Pancreas (tissue), 10 donors: ENCODE data around the gene FASTKD3. TPM values are rescaled to one million over a fixed set of nuclear protein-coding genes. Genes with fewer than 3 reads are reported as not detected.

ENCODE experiments used
- ATAC-seq, 4 donors: fragments of 200-7000 bp; cut with Tn5 transposase; one replicate each; pipeline versions ENCODE4 v1.8.0 to v1.9.1; 2020; ENCODE audit warnings: mild to moderate bottlenecking in 4 of 4, moderate library complexity in 4 of 4
- DNase-seq, 6 donors: peaks; one replicate each; pipeline ENCODE4 v3.0.0-alpha.2; 2020
- FAIRE-seq: peaks from 2 replicates; lab custom pipeline; 2012; peaks lifted over from hg19 to GRCh38; lab: Jason Lieb, UNC
- H3K27ac ChIP-seq, 4 donors: fragments of 200-600 bp; sonication (generic); 1 replicate in 3 of 4; 2 replicates in 1 of 4; pipeline versions ENCODE4 v1.5.0 to v1.8.0; 2020
- H3K27me3 ChIP-seq, 4 donors: fragments of 200-600 bp; one replicate each; pipeline ENCODE4 v1.8.0; 2021
- H3K36me3 ChIP-seq, 3 donors: fragments of 200-600 bp; sonication (generic) in 1 of 3; one replicate each; pipeline versions ENCODE4 v1.5.0 to v1.8.0; 2020 to 2021
- H3K4me1 ChIP-seq, 3 donors: fragments of 200-600 bp; one replicate each; pipeline ENCODE4 v1.8.0; 2021
- H3K4me3 ChIP-seq, 4 donors: fragments of 200-600 bp; sonication (generic) in 2 of 4; one replicate each; pipeline versions ENCODE4 v1.5.0 to v1.8.0; 2020 to 2021
- H3K9me3 ChIP-seq, 4 donors: fragments of 200-600 bp; one replicate each; pipeline ENCODE4 v1.8.0; 2021
- WGBS, 2 donors: extraction: QIAGEN DNeasy Blood & Tissue Kit; methylation state at CpG; one replicate each; pipeline ENCODE4 v1.1.7; 2013; 5-methylcytosine and 5-hydroxymethylcytosine counted together
- intact Hi-C, 3 donors: fragments of 100-400 bp; cut with DNase I; formaldehyde crosslinking; loops; one replicate each; pipeline versions ENCODE4 v1.11.1 to v1.14.2; 2022
- polyA plus RNA-seq, 2 donors: library from polyadenylated mRNA; stranded (reverse); fragments of 200-250 nt; gene quantifications; one replicate each; pipeline ENCODE4 v1.2.3, GENCODE V29; 2013
- total RNA-seq, 6 donors: library from RNA; stranded (reverse); fragmentation: NEBNext Ultra II Directional in 4 of 6; extraction: Animal tissue kit (Norgen Biotek cat#: 25700) in 4 of 6; gene quantifications; one replicate each; pipeline versions ENCODE4 v1.2.1 to v1.2.4, GENCODE V29; 2021 to 2023
- TF ChIP-seq, protein P1 (sequence below), 4 donors: fragments of 200-600 bp; sonication (generic) in 3 of 4; IDR thresholded peaks; one replicate each; pipeline versions ENCODE4 v1.5.0 to v1.8.0; 2021; ENCODE audit warnings: antibody characterized with exemption in 4 of 4
- donor health status: healthy with polysubstance abuse.
- donor health status: DM: no; HTN: no; CAD: no; lungs with moderate emphysema.
- donor health status: DM: no; HTN: no; CAD: no.
- donor health status: control.
- donor health status: control.
- donor health status: Bipolar disorder and iron deficiency.
- donor health status: DM: yes; HTN: yes; CAD: no.
- donor health status: DM: no; HTN: no; CAD: no.
- donor health status: DM: no; HTN: no; CAD: no.
- donor health status: DM: yes; HTN: yes; CAD: no.

The FASTKD3 gene
- total and polyA plus RNA-seq, 8 donors = 1.8 to 10.3 (median 3.3) TPM

DNA sequence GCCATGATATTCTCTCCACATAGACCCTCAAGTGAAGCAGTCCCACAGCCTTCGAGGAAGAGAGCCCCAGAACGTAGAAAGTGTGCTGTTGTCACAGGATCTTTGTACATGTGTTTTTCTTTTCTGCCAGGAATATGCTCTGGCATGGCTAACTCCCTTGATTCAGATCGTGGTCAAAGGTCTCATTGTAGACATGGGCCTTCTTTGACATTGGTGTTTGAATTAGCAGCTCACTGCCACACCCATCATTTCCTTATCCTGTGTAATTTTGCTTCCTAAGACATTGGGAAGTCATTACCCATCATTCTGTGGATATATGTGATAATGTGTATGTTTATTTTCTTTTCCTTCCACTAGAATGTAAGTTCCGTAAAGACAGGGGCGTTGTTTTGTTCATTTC, 25.6 kb upstream of the FASTKD3 start:
- WGBS, 2 donors = 83 to 84% methylated on average over 5 of the region's 5 CpGs
- intact Hi-C loops = no loop called here
- TF ChIP-seq, protein P1, sequence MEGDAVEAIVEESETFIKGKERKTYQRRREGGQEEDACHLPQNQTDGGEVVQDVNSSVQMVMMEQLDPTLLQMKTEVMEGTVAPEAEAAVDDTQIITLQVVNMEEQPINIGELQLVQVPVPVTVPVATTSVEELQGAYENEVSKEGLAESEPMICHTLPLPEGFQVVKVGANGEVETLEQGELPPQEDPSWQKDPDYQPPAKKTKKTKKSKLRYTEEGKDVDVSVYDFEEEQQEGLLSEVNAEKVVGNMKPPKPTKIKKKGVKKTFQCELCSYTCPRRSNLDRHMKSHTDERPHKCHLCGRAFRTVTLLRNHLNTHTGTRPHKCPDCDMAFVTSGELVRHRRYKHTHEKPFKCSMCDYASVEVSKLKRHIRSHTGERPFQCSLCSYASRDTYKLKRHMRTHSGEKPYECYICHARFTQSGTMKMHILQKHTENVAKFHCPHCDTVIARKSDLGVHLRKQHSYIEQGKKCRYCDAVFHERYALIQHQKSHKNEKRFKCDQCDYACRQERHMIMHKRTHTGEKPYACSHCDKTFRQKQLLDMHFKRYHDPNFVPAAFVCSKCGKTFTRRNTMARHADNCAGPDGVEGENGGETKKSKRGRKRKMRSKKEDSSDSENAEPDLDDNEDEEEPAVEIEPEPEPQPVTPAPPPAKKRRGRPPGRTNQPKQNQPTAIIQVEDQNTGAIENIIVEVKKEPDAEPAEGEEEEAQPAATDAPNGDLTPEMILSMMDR (IDR thresholded peaks at IDR 0.05) = no peak
- Histone ChIP-seq H3K4me1 (no peaks in the 10 kb centered on the region), H3K9me3 (no peaks in the 10 kb centered on the region), H3K36me3 (peaks cover 9 to 68% (median 23%) of the 10 kb centered on the region in 3 donors), H3K27ac (no peak overlapping the region), H3K4me3 (no peak overlapping the region), H3K27me3 (no peaks in the 10 kb centered on the region)
- DNase-seq = no peak
- FAIRE-seq = no peak
- ATAC-seq = no peak

DNA sequence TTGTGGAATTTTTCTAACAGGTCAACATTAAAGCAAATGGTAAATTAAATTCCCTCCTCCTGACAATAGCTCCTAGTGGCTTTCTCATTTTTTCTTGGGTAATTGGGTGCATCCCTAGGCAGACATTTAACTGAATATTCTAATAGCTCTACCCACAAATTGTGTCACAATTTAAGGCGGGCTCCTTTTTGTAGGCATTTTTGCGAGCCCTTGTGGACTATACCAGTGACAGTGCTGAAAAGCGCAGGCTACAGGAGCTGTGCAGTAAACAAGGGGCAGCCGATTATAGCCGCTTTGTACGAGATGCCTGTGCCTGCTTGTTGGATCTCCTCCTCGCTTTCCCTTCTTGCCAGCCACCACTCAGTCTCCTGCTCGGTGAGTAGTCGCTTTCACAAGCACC, 20.1 kb upstream of the FASTKD3 start:
- H3K36me3 ChIP-seq = peaks cover 0 to 37% (median 8%) of the 10 kb centered on the region in 3 donors
- intact Hi-C loops = no loop called here
- FAIRE-seq = no peak

DNA sequence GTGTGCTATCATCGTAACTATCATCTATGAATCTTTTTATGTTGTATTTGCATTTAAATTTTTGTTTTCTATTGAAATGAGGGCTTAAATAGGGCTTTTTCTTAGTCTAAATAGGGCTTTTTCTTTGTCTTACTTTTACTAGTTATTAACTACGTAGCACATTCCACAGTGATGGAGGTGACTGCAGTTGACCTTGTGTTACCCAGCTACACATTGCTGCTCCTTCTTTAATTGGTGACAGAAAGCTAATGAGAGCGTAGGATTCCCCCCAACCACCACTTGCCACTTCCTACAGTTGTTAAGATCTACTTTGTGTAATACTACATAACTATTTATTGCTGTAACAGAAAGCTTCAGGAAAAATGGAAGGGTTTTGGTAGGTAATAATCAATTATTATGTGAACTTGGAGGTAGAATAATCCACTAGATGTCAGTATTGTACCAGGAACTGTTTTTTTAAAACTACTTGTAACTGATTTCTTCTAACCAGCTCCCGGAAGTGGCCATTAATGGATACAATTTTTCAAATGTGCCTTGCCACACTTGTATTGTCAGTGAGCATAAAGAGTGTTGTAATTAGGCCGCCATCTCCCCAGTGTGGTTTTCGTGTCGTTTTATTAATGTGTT, 18.1 kb upstream of the FASTKD3 start:
- FAIRE-seq (peak; percentile 67), ATAC-seq (peak in 3 of 4 donors; percentile 69 to 82 (median 80))
- intact Hi-C loops = no loop called here

More for the DNA sequence above, 20.1 kb upstream of the FASTKD3 start:
- TF ChIP-seq, protein P1 (IDR thresholded peaks at IDR 0.05) = no peak
- ATAC-seq = no peak
- H3K27me3 ChIP-seq = no peaks in the 10 kb centered on the region
- H3K27ac ChIP-seq = no peak overlapping the region
- DNase-seq = no peak
- no peaks in the 10 kb centered on the region for H3K4me1 ChIP-seq
- H3K4me3 ChIP-seq = no peak overlapping the region
- H3K9me3 ChIP-seq = no peaks in the 10 kb centered on the region
- WGBS, 2 donors = 94 to 98% methylated on average over 9 of the region's 9 CpGs

DNA sequence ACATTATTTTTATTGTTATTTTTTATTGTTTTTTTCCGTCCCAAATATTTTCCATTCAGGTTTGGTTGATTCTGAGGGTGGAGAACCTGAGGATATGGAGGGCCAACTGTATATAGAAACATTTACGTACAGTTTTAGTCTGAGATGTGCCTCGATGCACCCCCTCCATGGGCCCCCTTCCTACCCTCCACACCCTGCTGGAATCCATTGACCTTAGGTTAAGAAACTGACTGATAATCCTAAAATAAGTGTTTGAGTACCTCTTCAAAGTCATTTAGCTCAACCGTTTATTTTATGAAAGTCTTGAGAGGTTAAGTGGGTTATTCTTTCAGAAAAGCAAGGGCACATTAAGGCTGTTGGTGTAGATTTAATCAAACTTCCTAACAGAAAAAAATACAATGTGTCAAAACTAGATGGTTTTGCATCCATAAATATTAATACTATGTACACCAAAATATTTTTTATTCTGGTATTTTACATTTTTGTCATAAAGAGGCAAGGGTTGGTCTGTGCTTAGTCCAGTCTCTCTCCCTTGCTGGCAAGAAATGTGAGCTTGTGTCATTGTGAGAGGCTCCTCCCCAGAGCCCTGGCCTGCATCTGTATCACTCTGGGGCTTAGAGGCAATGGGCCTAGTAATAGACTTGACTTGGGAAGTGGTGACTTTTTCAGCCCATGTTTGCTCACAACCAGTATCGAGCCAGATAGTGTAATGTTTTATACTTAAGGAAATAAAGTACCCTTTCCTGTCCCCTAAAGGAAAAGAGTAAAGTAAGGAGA, 15.8 kb upstream of the FASTKD3 start:
- DNase-seq (no peak), FAIRE-seq (no peak), ATAC-seq (no peak)
- H3K9me3 ChIP-seq = no peaks in the 10 kb centered on the region
- TF ChIP-seq, protein P1 (IDR thresholded peaks at IDR 0.05) = no peak
- H3K4me1 ChIP-seq = no peaks in the 10 kb centered on the region
- H3K27ac ChIP-seq = no peak overlapping the region
- 83 to 85% methylated on average over 5 of the region's 5 CpGs for WGBS, 2 donors
- H3K27me3 ChIP-seq = no peaks in the 10 kb centered on the region
- H3K36me3 ChIP-seq = peaks cover 0 to 21% (median 7%) of the 10 kb centered on the region in 3 donors
- H3K4me3 ChIP-seq = no peak overlapping the region
- intact Hi-C loops = no loop called here

More for the DNA sequence above, 18.1 kb upstream of the FASTKD3 start:
- TF ChIP-seq, protein P1 (IDR thresholded peaks at IDR 0.05) = peak; percentile 24 to 38 (median 34)
- Histone ChIP-seq H3K36me3 (peaks cover 0 to 31% (median 12%) of the 10 kb centered on the region in 3 donors), H3K9me3 (no peaks in the 10 kb centered on the region), H3K27ac (no peak overlapping the region), H3K27me3 (no peaks in the 10 kb centered on the region), H3K4me1 (no peaks in the 10 kb centered on the region), H3K4me3 (no peak overlapping the region)
- no peak for DNase-seq
- WGBS, 2 donors = 57 to 58% methylated on average over 7 of the region's 7 CpGs
